Muscle layer of colon (tissue), 2 donors: ENCODE data around the gene TNFRSF21.

Source experiments
- H3K27ac ChIP-seq: one replicate; pipeline ENCODE4 v1.7.0; 2013; ENCODE audit warnings: low read depth, mild to moderate bottlenecking, low read length, moderate library complexity
- H3K27me3 ChIP-seq, 2 donors: one replicate each; pipeline ENCODE4 v1.7.0; 2013; ENCODE audit warnings: low read length in 2 of 2, mild to moderate bottlenecking in 2 of 2; ENCODE audit not compliant: insufficient read depth in 2 of 2, control insufficient read depth in 1 of 2
- H3K36me3 ChIP-seq: one replicate; pipeline ENCODE4 v1.7.0; 2013; ENCODE audit warnings: mild to moderate bottlenecking, low read length; ENCODE audit not compliant: insufficient read depth
- H3K4me1 ChIP-seq: one replicate; pipeline ENCODE4 v1.7.0; 2013; ENCODE audit warnings: mild to moderate bottlenecking, low read length; ENCODE audit not compliant: insufficient read depth
- H3K4me3 ChIP-seq, 2 donors: one replicate each; pipeline ENCODE4 v1.7.0; 2013; ENCODE audit warnings: low read length in 2 of 2, low read depth in 1 of 2, mild to moderate bottlenecking in 1 of 2, moderate library complexity in 1 of 2
- H3K9ac ChIP-seq: one replicate; pipeline ENCODE4 v1.7.0; 2013; ENCODE audit warnings: low read length
- H3K9me3 ChIP-seq: one replicate; pipeline ENCODE4 v1.7.0; 2013; ENCODE audit warnings: mild to moderate bottlenecking, low read length
- donor health status: abdominal sarcoma.
- donor health status: Adenocarcinoma of cecum.

Gene TNFRSF21

GRCh38 chr6:47181681-47182080, 128.0 kb downstream of the TNFRSF21 start:
- no peaks in the 10 kb centered on the region for H3K36me3 ChIP-seq
- no peak overlapping the region for H3K4me3 ChIP-seq
- no peak overlapping the region for H3K9ac ChIP-seq
- no peaks in the 10 kb centered on the region for H3K9me3 ChIP-seq
- peaks cover 6% of the 10 kb centered on the region for H3K4me1 ChIP-seq
- no peaks in the 10 kb centered on the region for H3K27me3 ChIP-seq
- H3K27ac ChIP-seq: no peak overlapping the region
